RPMI8226 (cell line): ENCODE results near the gene PAFAH1B1.
"Not testable (repeated sequence)": the region's sequence is repeated elsewhere in the genome, so short reads cannot be mapped to it uniquely, and the experiment has no call there.

ENCODE experiments used
- DNase-seq: peaks from one replicate; pipeline ENCODE4 v3.0.0-alpha.2; 2015

Gene PAFAH1B1

DNA sequence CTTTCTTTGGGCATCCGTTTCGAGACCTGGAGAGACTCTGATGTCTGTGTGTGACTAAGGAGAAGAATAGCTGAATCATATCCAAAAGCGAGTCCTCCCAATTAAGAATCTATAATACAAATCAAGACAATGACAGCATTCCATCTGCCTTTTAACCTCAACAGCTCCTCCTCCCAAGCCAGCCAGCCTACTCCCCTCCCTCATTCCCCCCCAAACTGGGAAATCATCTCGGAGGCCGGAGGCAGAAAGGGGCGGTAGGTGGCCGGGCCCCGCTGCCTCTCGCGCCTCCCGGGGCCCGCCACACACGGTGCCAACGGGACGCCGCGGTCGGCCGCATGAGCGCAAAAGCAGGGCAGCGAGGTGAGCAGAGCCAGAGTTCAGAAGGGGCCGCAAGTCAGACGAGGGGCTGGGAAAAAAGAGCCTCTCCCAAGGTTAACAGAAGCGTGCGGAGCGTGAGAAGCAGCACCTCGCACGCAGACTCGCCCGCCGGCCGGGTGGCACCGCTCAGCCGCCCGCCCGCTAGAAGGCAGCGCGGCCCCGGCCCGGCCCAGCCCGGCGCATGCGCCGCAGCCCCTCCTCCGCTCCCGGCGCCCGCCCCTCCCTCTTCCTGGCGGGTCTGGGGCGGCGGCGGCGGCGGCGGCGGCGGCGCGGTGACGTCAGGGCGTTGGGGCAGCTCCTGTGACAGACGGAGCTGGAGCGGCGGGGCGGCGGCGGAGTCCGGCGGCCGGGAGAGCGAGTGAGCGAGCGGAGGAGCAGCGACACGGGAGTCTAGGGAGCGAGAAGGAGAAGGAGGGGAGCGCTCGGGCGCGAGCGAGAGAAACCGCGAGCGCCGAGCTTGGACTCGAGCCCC lies at the start of gene PAFAH1B1:
PAFAH1B1 (plus strand) TSS at position 684 of the 850 bp plus-strand sequence. CDS start 44,635 bp downstream, outside the sequence.
- DNase-seq: peak; percentile 89

DNA sequence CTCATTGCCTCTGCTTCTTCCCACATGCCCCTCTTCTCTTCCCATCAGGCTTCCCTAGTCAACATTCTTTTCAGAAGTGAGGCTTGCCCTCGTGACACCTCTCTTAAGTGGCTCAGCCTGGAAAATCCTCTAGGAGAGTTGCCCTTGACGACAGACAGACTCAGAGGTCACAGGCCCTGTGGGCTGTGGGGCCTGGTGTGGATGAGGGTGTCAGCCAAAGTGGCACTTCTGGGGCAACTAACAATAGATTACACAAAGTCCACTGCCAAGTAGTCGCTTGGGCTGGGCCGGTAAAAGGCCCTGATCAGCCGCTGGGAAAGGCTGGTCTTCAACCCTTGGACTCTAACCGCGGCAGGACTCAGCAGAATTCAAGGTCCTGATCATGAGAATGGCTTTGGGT lies 48.1 kb upstream of the PAFAH1B1 start:
- no peak for DNase-seq

DNA sequence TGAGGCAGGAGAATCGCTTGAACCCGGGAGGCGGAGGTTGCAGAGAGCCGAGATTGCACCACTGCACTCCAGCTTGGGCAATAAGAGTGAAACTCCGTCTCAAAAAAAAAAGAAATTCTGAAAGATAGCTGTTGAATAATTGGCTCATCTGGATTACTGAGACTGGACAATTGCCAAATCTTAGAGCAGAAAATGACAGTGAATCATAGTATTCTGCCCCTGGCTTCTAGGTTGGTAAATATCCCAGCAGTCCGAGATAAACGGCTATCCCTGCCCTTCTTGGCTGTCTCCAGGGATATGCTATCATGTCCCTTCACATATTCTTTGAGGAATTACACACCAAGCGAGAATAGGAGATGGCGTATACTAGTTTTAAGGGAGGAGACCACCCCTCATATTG lies 46.3 kb upstream of the PAFAH1B1 start:
- DNase-seq: no peak

DNA sequence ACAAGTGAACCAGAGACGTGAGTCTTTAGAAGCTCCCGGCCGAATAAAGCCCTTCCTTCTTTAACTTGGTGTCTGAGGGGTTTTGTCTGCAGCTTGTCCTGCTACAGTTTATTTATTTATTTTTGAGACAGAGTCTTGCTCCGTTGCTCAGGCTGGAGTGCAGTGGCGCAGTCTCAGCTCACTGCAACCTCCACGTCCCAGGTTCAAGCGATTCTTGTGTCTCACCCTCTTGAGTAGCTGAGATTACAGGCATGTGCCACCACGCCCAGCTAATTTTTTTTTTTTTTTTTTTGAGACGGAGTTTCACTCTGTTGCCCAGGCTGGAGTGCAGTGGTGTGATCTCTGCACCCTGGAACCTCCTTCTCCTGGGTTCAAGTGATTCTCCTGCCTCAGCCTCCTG lies 45.4 kb upstream of the PAFAH1B1 start:
- DNase-seq: not testable (repeated sequence)

DNA sequence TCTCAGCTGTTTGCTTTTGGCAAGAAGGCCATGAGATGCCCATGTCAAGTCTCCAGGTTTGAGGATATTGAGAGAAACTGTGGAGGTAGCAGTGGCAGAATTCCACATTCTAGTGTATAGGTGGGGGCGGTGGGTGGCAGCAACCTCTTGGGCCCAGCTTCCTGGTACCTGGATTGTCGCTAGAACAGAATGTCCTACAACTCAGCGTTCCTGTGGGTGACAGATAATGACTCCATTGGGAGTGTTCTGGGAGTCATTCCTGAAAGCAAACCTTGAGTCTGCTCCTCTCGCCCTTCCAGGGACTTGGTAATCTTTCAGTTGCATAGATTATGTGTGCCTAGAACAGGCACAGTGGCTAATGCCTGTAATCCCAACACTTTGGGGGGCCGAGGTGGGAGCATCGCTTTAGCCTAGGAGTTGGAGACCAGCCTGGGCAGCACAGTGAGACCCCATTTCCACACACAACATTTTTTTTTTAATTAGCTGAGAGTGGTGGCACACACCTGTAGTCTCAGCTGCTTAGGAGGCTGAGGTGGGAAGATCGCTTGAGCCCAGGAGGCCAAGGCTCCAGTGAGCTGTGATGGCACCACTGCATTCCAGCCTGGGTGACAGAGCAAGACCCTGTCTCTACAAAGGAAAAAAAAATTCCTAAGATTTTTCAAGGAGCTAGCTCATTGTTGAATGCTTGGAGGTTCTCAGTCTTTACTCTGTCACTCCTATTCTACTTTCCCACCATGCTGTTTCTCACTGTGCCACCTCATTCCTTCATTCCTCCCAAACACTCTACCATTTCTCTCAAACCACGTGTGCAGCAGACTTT lies 43.9 kb upstream of the PAFAH1B1 start:
- DNase-seq: no peak

DNA sequence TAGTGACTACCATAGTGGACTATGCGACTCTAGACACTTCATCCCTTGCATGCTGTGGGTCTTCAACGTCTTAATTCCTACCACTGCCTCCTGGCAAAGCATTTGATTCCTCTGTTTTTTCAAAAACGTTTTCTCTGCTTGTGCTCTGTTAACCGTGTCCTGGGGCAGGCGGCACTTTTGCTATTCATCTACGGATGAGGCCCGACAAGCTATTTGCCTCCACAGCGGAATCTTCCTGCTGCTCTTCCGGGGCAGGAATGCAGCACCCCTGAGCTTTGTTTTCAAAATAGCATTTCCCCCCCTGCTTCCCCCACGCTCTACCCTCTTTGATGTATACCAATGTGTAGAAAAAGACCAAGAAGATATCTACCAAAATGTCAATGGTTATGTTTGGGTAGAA lies 42.0 kb upstream of the PAFAH1B1 start:
- DNase-seq: no peak

DNA sequence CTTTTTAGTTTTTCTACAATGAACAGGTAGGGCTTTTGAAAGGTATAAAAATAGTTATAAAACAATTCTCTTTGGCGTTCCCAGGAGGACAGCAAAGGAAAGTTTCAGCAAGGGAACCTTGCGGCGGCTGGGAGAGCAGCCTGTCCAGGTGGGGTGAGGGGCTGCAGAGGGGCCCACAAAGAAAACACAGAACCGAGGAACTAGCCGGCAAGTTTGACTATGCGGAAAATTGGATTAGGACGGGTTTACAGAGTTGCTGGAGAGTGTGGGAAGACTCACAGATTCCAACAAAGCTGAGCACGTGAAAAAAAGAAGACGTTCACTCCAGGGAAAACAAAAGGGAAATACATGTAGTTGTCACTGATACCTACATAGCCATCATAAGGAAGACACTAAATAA lies 41.5 kb upstream of the PAFAH1B1 start:
- no peak for DNase-seq

DNA sequence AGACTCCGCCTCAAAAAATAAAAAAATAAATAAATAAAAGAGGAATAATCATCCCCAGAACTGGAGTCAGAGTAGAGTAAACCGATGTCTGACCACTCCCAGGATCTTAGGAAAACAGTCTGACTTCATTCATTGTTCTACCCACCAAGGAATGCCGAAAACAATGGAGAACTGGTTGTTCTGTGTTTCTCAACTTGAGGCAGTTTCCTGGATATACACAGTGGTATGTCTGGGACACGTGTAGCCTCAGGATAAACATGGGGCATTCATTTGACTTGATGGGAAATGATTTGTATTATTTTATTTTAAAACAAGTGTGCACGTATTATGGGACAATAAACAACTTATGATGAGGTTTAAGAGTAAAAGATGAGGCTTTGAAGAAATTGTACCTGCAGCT lies 32.8 kb upstream of the PAFAH1B1 start:
- DNase-seq: no peak

DNA sequence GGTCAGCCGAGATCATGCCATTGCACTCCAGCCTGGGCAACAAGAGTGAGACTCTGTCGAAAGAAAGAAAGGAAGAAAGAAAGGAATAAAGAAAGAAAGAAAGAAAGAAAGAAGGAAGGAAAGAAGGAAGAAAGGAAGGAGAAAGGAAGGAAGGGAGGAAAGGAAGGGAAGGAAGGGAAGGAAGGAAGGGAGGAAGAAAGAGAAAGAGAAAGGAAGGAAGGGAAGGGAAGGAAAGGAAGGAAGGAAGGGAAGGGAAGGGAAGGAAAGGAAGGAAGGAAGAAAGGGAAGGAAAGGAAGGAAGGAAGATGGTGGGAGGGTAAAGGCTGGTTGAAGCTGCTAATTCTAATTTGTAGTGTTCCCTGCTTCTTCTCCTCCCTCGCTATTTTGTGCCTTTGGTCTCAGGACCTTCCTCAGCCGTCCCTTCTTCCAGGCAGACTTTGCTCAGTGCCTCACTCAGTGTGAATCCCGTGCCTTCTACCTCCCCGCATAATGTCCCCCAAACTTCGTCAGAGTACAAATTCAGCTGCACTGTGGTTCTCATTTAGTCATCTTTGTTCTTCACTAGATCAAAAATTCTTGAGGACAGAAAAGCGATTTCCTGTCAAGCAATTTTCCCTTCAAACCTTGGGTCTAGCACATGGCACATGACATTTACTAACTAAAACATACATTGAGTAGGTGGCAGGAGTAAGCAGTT lies 31.1 kb upstream of the PAFAH1B1 start:
- no peak for DNase-seq

DNA sequence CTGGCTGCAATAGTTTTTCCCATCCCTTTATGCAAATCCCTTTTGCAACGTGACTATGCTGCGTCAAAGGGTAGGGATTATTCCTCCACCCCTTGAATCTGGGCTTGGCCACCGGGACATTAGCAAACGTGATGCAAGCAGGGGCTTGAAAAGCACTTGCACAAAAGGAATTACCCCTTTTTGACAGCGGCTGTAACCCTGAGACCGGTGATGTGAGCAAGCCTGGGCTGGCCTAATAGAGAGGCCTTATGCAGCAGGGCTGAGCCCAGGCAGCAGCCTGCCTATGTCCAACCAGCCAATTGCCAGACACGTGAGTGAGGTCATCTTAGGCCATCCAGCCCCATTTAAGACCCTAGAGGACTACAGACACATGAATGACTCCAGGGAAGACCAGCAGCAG lies 30.4 kb upstream of the PAFAH1B1 start:
- no peak for DNase-seq

DNA sequence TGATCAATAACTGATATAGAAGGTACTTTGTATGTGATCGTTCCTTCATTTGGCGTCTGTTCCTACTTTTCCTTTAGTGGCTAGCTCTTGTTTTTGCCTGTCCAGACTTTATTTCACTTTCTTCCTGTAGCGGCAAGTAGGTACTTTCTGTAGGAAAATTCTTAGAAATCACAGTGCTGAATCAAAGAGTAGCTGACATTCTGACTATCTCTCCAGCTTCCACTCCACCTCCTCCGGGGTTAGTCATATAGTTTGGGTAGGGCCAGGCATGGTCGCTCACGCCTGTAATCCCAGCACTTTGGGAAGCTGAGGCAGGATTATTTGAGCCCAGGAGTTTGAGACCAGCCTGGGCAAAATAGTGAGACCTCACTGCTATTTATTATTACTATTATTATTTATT lies 29.9 kb upstream of the PAFAH1B1 start:
- DNase-seq: no peak

DNA sequence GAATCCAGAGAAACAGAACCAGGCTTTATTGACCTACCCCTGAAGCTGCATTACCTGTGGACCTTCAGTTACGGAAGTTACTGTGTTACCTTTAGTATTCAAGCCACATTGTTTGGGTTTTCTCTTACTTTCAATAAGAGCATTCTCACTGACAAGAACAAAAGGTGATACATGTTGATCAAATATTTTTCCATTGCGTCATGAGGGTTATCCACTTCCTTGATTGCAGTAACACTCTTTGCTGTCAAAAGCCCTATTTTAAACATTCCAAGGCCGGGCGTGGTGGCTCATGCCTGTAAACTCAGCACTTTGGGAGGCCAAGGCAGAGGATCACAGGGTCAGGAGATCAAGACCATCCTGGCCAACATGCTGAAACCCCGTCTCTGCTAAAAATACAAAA lies 28.6 kb upstream of the PAFAH1B1 start:
- DNase-seq: no peak

DNA sequence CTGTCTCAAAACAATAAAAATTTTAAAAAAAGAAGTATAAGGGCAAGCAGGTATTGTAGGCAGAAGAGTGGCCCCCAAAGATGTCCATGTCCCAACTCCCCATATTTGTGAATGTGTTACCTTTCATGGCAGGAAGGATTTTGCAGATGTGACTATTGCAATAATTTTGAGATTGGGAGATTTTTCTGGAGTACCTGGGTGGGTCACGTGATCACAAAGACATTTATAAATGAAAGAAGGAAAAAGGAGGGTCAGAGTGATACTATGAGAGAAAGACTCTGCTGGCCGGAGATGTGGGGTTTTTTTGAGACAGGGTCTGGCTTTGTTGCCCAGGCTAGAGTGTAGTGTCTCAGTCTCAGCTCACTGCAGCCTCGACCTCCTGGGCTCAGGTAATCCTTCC lies 27.4 kb upstream of the PAFAH1B1 start:
- DNase-seq: no peak

DNA sequence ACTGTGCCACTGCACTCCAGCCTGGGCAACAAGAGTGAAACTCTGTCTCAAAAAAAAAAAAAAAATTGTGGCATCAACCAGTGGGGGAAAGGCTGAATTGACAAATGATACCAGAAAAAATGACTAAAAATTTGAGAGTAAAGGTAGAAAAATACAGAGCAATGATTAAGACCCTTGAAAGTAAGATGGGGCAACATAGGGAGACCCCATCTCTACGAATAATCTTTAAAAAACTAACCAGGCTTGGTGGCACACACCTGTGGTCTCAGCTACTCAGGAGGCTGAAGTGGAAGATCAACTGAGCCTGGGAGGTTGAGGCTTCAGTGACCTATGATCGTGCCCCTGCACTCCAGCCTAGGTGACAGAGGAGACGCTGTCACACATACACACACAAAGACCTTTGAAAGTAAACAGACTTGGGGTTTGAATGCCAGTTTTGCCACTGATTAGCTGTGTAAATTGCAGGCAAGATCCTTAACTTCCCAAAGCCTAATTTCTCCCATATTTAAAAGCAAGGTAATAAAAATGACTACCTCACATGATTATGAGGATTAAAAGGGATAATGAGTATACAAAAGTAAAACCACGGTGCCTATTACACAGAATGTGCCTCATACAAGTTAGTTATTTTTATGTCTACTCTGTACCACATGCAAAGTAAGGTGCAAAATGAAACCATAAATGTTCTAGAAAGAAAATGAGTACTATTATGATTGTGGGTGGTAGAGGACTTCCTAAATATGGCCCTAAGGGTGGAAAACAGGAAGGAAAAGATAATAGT lies 21.7 kb upstream of the PAFAH1B1 start:
- no peak for DNase-seq

DNA sequence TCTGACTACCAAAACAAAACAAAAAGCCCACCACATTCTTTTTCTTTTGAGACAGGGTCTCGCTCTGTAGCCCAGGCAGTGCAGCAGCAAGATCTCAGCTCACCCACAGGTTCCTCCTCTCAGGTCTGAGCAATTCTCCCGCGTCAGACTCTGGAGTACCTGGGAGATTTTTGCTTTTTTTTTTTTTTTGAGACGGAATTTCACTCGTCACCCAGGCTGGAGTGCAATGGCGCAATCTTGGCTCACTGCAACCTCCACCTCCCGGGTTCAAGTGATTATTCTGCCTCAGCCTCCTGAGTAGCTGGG lies 21.2 kb upstream of the PAFAH1B1 start:
- not testable (repeated sequence) for DNase-seq

DNA sequence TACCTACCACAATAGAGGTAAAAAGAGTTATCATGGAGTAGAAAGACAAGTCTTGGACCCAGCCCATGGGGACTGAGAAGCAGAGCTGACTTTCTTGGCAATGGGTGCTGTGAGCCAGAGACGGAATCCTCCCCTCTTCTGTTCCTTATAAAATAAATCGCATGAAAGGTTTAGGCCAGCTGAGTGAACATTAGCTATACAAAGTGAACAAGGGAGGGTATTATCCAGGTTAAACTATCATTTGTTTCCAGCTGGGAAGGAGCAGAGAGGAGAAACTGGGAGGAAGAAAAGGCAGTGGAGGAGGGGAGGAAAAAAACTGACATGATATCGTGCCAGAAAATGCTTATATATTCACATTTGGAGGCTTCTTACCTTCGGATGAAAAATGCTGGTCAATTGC lies 13.3 kb upstream of the PAFAH1B1 start:
- no peak for DNase-seq

DNA sequence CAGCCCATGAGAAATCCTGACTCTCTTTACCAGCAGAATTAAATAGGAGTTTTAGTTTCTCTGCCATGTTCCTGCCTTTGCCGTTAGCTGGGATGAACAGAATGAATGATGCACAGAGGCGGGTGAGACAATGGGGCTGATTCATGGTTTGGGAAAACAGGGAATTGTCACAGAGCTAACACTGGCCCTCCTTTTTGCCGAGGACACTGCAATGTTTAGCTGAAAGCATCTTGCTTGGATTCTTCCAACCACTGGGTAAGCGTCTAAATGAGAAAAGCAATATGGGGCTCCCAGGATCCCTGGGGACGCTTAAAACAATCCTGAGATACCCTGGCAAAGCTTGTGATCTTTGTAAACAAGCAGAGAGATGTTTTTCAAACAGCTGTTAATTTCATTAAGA lies 12.8 kb upstream of the PAFAH1B1 start:
- DNase-seq: no peak

DNA sequence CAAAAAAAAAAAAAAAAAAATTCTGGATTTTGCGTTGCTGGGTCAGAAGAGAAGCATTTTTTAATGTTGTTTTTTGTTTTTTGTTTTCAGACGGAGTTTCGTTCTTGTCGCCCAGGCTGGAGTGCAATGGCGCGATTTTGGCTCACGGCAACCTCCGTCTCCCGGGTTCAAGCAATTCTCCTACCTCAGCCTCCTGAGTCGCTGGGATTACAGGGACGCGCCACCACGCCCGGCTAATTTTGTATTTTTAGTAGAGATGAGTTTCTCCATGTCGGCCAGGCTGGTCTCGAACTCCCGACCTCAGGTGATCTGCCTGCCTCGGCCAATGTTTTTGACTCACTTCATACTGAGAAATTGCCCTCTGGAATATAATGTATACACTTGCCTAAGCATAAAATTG lies 11.0 kb upstream of the PAFAH1B1 start:
- DNase-seq: no peak

DNA sequence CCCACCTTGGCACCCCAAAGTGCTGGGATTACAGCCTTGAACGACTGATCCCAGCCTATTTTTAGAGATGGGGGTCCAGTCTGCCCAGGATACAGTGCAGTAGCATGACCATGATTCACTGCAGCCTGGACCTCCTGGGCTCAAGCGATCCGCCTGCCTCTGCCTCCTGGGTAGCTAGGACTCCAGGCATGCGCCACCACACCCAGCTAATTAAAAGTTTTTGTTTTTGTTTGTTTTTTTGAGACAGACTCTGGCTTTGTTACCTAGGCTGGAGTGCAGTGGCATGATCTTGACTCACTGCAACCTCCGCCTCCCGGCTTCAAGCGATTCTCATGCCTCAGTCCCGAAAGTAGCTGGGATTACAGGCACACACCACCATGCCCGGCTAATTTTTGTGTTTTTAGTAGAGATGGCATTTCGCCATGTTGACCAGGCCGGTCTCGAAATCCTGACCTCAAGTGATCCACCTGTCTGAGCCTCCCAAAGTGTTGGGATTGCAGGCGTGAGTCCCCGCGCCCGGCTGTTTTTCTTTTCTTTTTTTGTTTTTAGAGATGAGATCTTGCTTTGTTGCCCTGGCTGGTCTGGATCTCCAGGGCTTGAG lies 2.3 kb upstream of the PAFAH1B1 start:
- no peak for DNase-seq

DNA sequence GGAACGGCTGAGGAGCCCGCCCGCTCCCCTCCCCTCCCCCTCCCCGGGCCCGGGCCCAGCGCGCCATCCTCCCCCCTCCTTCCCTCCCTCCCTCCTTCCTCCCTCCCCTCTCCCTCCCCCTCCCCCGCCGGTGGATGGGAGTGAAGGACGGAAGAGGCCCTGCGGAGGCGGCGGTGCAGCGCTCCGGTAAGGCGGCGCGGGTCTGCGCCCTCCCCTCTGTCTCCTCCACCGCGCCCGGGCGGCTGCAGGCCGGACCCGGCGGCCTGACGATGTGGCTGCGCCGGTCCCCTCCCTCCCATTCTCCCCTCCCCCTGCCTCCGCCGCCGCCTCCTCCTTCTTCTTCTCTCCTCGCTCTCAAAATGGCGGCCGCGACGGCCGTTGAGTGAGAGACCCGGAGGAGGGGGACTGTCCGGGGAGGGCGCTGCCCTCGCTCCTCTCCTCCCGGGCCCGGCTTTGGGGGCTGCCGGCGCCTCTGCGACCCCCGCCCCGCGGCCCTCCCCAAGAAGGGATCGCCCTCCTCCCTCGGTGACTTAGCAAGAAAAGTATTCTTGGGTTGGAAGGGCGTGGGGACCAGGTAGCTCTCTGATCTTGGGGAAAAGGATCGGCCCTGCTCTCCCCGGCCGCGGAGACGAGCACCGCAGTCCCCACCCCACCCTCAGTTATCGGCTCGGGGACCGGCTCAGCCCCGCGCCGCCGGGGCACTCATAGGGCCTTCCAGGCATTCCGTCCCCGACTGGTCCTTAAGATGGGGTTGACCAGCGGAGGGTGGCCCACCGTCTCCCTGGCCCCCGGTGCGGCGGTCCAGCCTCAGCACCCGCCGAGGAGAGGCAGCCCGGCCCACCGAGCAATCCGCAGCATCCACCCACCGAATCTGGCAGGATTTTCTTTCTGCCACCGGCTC lies 617 bp downstream of the PAFAH1B1 start:
- DNase-seq: peak; percentile 81
